Trophoblast cell (in vitro differentiated cells and primary cell): ENCODE data around the gene PREP.

Source experiments
- DNase-seq, 2 donors: peaks; one replicate each; pipeline ENCODE4 v3.0.0-alpha.2; 2016
- H2AFZ ChIP-seq: 2 replicates; pipeline ENCODE4 v1.6.1; 2013; ENCODE audit warnings: low read length, moderate library complexity, mild to moderate bottlenecking; ENCODE audit not compliant: insufficient read depth, poor library complexity
- H2AK5ac ChIP-seq: 2 replicates; pipeline ENCODE4 v1.6.1; 2013; ENCODE audit warnings: mild to moderate bottlenecking, low read length
- H2BK120ac ChIP-seq: 2 replicates; pipeline ENCODE4 v1.6.1; 2013; ENCODE audit warnings: low read length, mild to moderate bottlenecking, moderate library complexity; ENCODE audit not compliant: insufficient read depth, poor library complexity
- H2BK12ac ChIP-seq: 2 replicates; pipeline ENCODE4 v1.6.1; 2013; ENCODE audit warnings: mild to moderate bottlenecking, low read length, moderate library complexity
- H2BK5ac ChIP-seq: 2 replicates; pipeline ENCODE4 v1.6.1; 2013; ENCODE audit warnings: low read length, low read depth, moderate library complexity, mild to moderate bottlenecking; ENCODE audit not compliant: poor library complexity
- H3K14ac ChIP-seq: 2 replicates; pipeline ENCODE4 v1.6.1; 2013; ENCODE audit warnings: mild to moderate bottlenecking, low read length
- H3K18ac ChIP-seq: 2 replicates; pipeline ENCODE4 v1.6.1; 2013; ENCODE audit warnings: mild to moderate bottlenecking, low read length
- H3K23ac ChIP-seq: 2 replicates; pipeline ENCODE4 v1.6.1; 2013; ENCODE audit warnings: low read length
- H3K27ac ChIP-seq: 2 replicates; pipeline ENCODE4 v1.5.1; 2013; ENCODE audit warnings: low read depth, mild to moderate bottlenecking, inconsistent platforms, low read length, moderate library complexity
- H3K27me3 ChIP-seq: 2 replicates; pipeline ENCODE4 v1.6.1; 2013; ENCODE audit warnings: inconsistent platforms, mild to moderate bottlenecking, low read length, moderate library complexity; ENCODE audit not compliant: insufficient read depth
- H3K36me3 ChIP-seq, 2 experiments: 1 replicate in 1 of 2; 2 replicates in 1 of 2; pipeline ENCODE4 v1.6.1; 2013; ENCODE audit warnings: low read length in 2 of 2, mild to moderate bottlenecking in 2 of 2, moderate library complexity in 1 of 2; ENCODE audit not compliant: insufficient read depth in 2 of 2, control insufficient read depth in 1 of 2
- H3K4ac ChIP-seq: 2 replicates; pipeline ENCODE4 v1.6.1; 2013; ENCODE audit warnings: low read depth, mild to moderate bottlenecking, low read length, moderate library complexity
- H3K4me1 ChIP-seq, 2 experiments: 1 replicate in 1 of 2; 2 replicates in 1 of 2; pipeline ENCODE4 v1.6.1; 2013; ENCODE audit warnings: low read length in 2 of 2, mild to moderate bottlenecking in 2 of 2, moderate library complexity in 1 of 2; ENCODE audit not compliant: insufficient read depth in 2 of 2, control insufficient read depth in 1 of 2
- H3K4me2 ChIP-seq: 2 replicates; pipeline ENCODE4 v1.6.1; 2013; ENCODE audit warnings: inconsistent platforms, mild to moderate bottlenecking, low read length, moderate library complexity
- H3K4me3 ChIP-seq: 2 replicates; pipeline ENCODE4 v1.5.1; 2013; ENCODE audit warnings: mild to moderate bottlenecking, low read depth, low read length, inconsistent platforms
- H3K79me1 ChIP-seq: one replicate; pipeline ENCODE4 v1.6.1; 2013; ENCODE audit warnings: low read length
- H3K79me2 ChIP-seq: 2 replicates; pipeline ENCODE4 v1.6.1; 2013; ENCODE audit warnings: low read length, mild to moderate bottlenecking; ENCODE audit not compliant: control insufficient read depth, insufficient read depth, poor library complexity
- H3K9ac ChIP-seq: 2 replicates; pipeline ENCODE4 v1.6.1; 2013; ENCODE audit warnings: mild to moderate bottlenecking, low read length
- H3K9me3 ChIP-seq: 2 replicates; pipeline ENCODE4 v1.6.1; 2013; ENCODE audit warnings: low read depth, mild to moderate bottlenecking, control low read depth, inconsistent platforms, low read length; ENCODE audit not compliant: insufficient read depth
- H4K12ac ChIP-seq: 2 replicates; pipeline ENCODE4 v1.6.1; 2013; ENCODE audit warnings: low read depth, mild to moderate bottlenecking, low read length, moderate library complexity
- H4K8ac ChIP-seq: 2 replicates; pipeline ENCODE4 v1.6.1; 2013; ENCODE audit warnings: low read depth, mild to moderate bottlenecking, low read length, moderate library complexity
- H4K91ac ChIP-seq: one replicate; pipeline ENCODE4 v1.6.1; 2013; ENCODE audit warnings: low read depth, mild to moderate bottlenecking, low read length, moderate library complexity
- WGBS: extraction: QIAGEN DNeasy Blood & Tissue Kit; methylation state at CpG from one replicate; pipeline ENCODE4 v1.1.7; 2013; ENCODE audit warnings: missing lambda C conversion rate; ENCODE audit not compliant: insufficient read length, insufficient coverage; ENCODE audit errors: extremely low coverage; 5-methylcytosine and 5-hydroxymethylcytosine counted together

Gene PREP

GRCh38 chr6:105294129-105294528 lies 108.8 kb downstream of the PREP start:
- Histone ChIP-seq H3K4me1 (no peaks in the 10 kb centered on the region), H3K4me3 (no peak overlapping the region), H3K79me1 (no peaks in the 10 kb centered on the region), H4K91ac (no peak overlapping the region), H2BK5ac (no peak overlapping the region), H2AK5ac (no peak overlapping the region), H3K9ac (no peak overlapping the region), H3K9me3 (no peaks in the 10 kb centered on the region), H3K14ac (no peak overlapping the region), H3K4me2 (no peak overlapping the region), H3K23ac (no peak overlapping the region), H3K27me3 (no peaks in the 10 kb centered on the region), H2BK120ac (no peak overlapping the region), H2BK12ac (no peak overlapping the region), H2AFZ (no peak overlapping the region), H3K79me2 (no peaks in the 10 kb centered on the region), H4K8ac (no peak overlapping the region), H3K18ac (no peak overlapping the region), H4K12ac (no peak overlapping the region), H3K36me3 (peaks cover 5% of the 10 kb centered on the region in 2 experiments), H3K4ac (no peak overlapping the region), H3K27ac (no peak overlapping the region)
- DNase-seq: no peak
- no CpG with 5 or more reads among the region's 2 CpGs for WGBS

- no peak for DNase-seq
- Histone ChIP-seq H3K18ac (no peak overlapping the region), H3K9ac (no peak overlapping the region), H2BK12ac (no peak overlapping the region), H3K9me3 (no peaks in the 10 kb centered on the region), H2BK120ac (no peak overlapping the region), H3K4me1 (no peaks in the 10 kb centered on the region), H3K27ac (no peak overlapping the region), H4K91ac (no peak overlapping the region), H3K79me1 (no peaks in the 10 kb centered on the region), H4K12ac (no peak overlapping the region), H2AFZ (no peak overlapping the region), H3K4ac (no peak overlapping the region), H2BK5ac (no peak overlapping the region), H3K4me2 (no peak overlapping the region), H3K79me2 (no peaks in the 10 kb centered on the region), H3K27me3 (no peaks in the 10 kb centered on the region), H3K14ac (no peak overlapping the region), H3K4me3 (no peak overlapping the region), H2AK5ac (no peak overlapping the region), H3K23ac (no peak overlapping the region), H3K36me3 (peaks cover 0 to 4% of the 10 kb centered on the region in 2 experiments), H4K8ac (no peak overlapping the region)
- no CpG with 5 or more reads among the region's 4 CpGs for WGBS
These were observed 110.1 kb downstream of the PREP start for GRCh38 chr6:105292689-105293339.

DNA sequence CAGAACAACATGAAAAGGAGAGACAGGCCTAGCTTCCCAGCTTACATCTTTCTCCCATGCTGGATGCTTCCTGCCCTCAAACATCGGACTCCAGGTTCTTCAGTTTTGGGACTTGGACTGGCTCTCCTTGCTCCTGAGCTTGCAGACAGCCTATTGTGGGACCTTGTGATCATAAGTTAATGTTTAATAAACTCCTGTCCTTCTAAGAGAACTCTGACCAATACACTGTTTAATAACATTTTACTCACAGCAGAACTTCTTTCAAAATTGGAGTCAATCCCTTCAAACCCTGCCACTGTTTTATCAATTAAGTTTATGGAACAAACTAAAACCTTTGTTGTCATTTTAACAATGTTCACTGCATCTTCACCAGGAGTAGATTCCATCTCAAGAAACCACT lies 111.4 kb downstream of the PREP start:
- Histone ChIP-seq H3K4me3 (no peak overlapping the region), H3K27ac (no peak overlapping the region), H3K36me3 (peaks cover 0 to 4% of the 10 kb centered on the region in 2 experiments), H3K23ac (no peak overlapping the region), H3K9ac (no peak overlapping the region), H2BK5ac (no peak overlapping the region), H3K27me3 (no peaks in the 10 kb centered on the region), H2AK5ac (no peak overlapping the region), H2BK12ac (no peak overlapping the region), H3K4ac (no peak overlapping the region), H3K18ac (no peak overlapping the region), H2AFZ (no peak overlapping the region), H4K12ac (no peak overlapping the region), H4K8ac (no peak overlapping the region), H3K9me3 (no peaks in the 10 kb centered on the region), H3K4me2 (no peak overlapping the region), H2BK120ac (no peak overlapping the region), H3K79me2 (no peaks in the 10 kb centered on the region), H3K14ac (no peak overlapping the region), H3K79me1 (no peaks in the 10 kb centered on the region), H3K4me1 (no peaks in the 10 kb centered on the region), H4K91ac (no peak overlapping the region)
- no CpG with 5 or more reads among the region's 1 CpG for WGBS
- DNase-seq: no peak

- Histone ChIP-seq H3K36me3 (peaks cover 5 to 25% of the 10 kb centered on the region in 2 experiments), H3K18ac (no peak overlapping the region), H2BK120ac (no peak overlapping the region), H4K8ac (no peak overlapping the region), H3K27me3 (no peaks in the 10 kb centered on the region), H2AFZ (no peak overlapping the region), H3K4me1 (no peaks in the 10 kb centered on the region), H4K12ac (no peak overlapping the region), H2BK5ac (no peak overlapping the region), H2AK5ac (no peak overlapping the region), H3K4me2 (no peak overlapping the region), H3K14ac (no peak overlapping the region), H3K79me2 (no peaks in the 10 kb centered on the region), H3K4me3 (no peak overlapping the region), H3K9ac (no peak overlapping the region), H3K4ac (no peak overlapping the region), H3K79me1 (no peaks in the 10 kb centered on the region), H3K27ac (no peak overlapping the region), H2BK12ac (no peak overlapping the region), H4K91ac (no peak overlapping the region), H3K9me3 (peaks cover 2% of the 10 kb centered on the region), H3K23ac (no peak overlapping the region)
- no peak for DNase-seq
- no CpG with 5 or more reads among the region's 18 CpGs for WGBS
These were observed 120.0 kb downstream of the PREP start for GRCh38 chr6:105282631-105283585.
